ENCODE measurements around the gene ARID1B.
"Not testable (repeated sequence)": the region's sequence is repeated elsewhere in the genome, so short reads cannot be mapped to it uniquely, and the experiment has no call there.

Gene ARID1B

DNA sequence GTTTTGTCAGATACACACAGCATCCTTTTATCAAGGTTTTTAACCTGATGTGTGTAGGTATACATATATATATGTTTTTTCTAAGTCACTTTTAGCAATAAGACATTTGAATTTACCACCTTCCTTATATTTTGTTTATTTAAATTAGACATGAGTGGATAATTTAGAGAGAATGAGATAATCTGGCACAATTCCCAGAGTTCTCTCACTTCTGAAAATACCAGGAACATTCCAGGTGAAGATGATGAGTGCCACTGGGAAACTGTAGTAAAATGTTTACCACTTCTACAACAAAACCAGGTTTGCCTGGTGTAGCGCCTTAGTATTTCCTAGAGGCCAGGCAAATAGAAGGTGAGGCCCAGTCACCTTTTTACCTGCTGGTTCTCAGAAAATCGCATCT lies 356.7 kb downstream of the ARID1B start:
- DNase-seq (no peak), ATAC-seq (no peak)

DNA sequence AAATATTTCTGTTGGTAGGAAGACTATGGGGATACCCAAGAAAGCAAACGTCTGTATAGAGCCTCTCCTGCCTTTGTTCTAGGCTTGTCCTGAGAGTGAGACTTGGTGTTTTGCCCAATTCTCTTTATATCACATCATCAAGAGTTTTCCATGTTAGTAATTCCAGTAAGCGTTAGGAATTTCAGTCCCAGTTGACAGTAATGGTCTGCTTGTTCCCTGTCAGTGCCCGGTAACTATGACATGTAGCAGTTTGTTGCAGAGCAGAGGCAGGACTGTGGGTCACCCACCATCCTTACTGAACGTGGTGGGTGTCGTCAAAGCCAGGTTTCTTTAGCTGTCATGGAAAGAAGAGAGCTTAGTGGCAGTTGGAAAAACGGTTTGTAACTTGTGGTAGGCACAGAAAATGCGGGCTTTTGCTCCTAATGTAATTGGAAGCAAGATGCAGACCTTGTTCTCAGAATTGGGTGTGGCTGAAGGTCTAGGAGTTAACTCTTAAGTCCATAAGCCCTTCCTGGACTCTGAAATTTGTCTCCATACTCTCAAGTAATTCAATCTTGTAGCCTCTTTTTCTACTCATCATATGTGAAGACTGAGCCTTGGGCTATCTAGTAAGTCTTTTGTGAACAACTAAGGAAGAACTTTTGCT lies 357.3 kb downstream of the ARID1B start:
- ATAC-seq (no peak), DNase-seq (no peak)

DNA sequence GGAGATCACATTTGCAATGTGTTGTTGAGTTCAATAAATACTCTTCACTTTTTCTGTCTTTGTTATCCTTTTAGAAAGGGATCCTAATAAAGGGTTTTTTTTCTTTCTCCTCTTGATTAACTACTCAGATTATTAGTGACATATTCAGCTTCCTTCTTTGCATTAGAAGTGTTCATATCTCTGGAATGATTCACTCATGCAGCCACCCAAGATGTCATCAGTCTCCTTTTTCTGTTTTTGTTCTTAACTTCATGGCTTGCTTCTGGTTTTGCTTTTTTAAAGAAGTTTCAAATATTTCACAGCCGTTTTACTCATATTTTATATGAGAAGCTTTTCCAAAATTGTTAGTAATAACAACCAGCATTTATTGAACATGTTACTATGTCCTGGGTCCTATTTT lies 358.5 kb downstream of the ARID1B start:
- DNase-seq (no peak), ATAC-seq (no peak)

DNA sequence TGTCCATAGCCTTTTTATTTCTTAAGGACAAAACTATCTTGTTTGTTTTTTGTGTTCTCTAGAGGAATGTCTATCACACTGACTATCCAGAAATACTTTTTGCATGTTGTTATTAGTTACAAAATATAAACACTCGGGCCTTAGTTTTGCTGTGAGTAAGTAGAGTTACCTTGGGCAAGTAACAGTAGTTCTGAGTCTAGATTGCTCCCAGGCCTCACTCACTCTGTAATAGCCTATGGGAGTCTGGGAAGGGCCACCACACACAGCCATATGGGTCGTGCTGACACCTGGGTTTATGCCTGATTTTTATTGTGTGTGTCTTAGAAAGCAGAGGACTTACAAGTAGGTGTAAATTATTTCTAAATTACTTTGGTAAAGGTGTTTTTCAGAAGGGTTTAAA lies 360.3 kb downstream of the ARID1B start:
- DNase-seq (no peak), ATAC-seq (no peak)

DNA sequence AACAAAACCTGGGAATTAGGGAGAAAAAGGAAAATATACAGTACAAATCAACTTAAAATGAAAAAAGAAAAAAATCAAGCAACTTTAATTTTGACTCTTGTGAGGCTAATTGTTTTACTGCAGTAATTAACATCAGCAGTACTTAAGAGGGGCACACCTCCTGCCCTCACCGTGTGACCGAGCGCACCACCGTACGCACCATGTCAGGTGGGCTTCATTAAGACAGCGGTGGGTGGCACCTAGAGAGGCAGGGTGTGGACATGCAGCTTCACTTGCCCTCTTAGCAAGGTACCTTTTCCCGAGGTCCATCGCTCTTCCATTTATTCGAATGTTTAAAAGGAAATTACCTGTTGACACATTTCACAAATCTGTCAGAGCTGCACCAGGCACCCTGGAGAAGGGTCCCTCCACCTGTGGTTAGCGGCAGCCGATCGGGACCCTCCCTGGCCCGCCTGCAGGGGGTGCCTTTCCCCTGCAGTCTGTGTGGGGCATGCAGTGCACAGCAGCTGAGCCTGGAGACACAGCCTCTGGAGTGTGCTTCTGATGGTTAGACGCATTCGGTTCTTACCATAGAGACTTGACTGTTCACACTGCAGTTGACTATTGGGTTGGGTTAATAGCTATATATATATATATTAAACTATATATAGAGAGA lies 362.0 kb downstream of the ARID1B start:
- DNase-seq (no peak), ATAC-seq (no peak)

DNA sequence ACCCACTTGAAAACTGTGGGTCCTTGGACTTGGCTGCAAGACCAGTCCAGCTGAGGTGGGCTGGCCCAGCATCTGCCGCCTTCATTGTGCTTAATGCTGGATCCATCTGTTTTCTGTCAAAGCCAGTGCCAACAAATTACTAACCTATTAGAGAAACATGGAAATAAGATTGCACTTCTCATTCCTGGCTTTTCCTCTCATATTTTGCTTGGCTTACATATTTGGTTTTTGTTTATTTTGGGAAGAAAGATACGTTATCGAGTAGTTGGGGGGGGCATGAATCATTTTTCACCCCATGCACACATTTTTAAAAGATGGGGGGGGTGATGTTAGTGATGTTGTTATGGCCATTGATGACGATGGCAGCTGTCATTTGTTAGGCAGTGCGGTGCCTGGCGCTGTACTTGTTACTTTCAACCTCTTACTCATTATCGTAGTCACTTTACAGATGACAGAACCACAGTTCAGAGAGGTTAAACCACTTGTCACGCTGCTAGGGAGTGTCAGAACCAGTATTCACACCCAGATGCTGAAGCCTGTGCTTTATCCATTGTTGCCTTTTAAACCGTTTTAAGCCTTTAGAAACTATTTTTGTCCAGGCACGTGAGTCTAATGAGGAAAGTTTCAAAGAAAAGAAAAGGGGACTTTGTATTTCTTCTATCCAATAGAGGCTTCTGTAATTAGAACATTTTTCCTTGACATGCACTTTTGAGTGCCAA lies 366.2 kb downstream of the ARID1B start:
- DNase-seq: peak; percentile 21
- peak; percentile 89 for ATAC-seq

DNA sequence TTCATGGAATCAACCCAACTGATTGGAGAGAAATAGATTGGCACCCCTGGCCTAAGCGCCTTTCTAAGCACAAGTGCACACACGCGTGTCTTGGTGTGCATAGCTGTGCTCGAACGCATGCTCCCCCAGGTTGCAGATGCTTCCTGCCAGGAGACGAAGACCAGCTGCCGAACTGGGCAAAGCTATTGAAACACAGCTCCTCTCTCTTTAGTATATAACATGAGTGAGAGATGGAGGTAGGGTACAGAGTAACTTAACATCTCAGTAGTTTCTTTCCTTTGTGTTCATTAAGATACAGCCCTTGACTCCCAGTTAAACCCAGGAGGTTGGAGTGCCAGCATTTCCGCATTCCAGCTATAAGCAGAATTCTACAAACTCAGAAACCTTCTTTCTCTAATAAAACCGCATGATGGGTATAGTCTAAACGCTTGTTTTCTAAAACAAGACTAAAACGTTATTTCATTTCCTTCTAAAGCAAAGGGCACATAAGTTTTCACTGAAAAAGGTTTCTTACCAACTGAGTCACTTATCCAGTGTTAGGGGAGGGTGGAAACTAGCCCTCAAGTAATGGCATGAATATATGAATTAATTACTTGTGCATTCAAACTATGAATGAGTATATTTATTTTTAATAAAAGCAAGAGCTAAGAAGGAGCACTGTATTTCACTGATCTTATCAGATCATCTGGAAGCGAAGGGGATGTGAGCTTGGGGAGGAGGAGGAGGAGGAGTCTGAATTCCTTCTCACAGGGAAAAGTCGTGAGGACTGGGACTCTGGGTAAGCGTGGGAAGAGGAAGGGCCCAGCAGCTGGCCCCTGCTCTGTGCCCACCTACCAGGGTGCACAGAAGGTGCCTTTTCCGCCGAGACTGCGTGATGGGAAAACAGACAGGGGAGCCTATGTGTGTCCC lies 367.0 kb downstream of the ARID1B start:
- ATAC-seq (no peak), DNase-seq (no peak)

DNA sequence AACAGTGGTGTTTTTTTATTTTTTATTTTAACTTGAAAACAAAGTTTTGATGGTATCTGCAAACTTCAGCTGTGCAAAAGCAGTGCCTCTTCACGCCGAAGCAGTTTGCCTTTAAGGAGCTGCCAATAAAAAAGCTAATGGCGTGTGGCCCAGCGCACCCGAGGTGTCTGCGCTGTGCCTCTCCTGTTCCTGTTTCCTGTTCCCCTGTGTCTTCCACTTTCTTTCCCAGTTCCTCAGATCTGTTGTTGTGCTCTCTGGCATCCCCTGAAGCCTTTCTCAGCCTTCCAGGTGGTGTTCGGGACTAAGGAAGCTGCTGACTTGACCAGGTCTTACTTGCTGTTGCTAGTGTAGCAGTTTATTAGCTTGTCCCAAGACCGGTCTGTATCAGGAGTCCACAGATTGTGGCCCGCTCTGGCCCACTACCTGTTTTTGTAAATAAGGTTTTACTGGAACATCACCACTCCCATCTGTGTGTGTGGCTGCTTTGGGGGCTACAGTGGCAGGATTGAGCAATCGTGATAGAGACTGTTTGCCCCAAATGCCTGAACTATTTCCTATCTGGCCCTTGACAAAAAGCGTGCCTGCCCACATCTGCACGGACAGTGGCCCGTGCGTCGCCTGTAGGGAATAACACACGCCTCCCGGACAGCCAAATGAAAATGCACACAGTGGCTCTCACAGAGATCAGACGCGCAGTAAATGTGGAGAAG lies 367.8 kb downstream of the ARID1B start:
- DNase-seq: no peak
- no peak for ATAC-seq

DNA sequence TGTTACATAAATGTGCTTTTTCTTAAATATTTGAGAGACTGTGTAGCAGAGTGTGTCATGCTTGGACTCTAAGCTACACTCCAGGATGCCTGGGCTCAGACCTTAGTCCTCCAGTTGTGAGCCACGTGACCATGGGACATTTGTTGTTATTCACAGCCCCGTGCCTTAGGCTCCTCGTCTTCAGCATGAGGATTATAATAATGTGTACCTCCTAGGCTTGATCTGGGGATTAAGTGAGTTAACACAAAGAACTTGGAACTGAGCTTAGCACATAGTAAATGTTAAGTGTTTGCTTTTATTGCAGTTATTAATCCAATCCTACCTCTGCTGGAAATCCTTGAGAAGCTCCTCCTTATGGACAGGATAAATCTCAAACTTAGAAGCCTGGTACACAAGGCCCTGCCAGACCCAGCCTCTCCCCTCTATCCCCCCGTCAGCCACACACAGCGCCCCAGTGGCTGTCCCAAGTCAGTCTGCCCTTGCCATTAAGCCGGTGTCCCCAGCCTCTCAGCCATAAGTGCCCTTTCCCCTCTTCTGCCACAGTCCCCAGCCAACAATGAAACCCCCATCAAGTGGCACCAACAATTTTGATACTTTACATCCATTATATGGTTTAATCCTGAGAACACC lies 368.6 kb downstream of the ARID1B start:
- ATAC-seq (no peak), DNase-seq (no peak)

DNA sequence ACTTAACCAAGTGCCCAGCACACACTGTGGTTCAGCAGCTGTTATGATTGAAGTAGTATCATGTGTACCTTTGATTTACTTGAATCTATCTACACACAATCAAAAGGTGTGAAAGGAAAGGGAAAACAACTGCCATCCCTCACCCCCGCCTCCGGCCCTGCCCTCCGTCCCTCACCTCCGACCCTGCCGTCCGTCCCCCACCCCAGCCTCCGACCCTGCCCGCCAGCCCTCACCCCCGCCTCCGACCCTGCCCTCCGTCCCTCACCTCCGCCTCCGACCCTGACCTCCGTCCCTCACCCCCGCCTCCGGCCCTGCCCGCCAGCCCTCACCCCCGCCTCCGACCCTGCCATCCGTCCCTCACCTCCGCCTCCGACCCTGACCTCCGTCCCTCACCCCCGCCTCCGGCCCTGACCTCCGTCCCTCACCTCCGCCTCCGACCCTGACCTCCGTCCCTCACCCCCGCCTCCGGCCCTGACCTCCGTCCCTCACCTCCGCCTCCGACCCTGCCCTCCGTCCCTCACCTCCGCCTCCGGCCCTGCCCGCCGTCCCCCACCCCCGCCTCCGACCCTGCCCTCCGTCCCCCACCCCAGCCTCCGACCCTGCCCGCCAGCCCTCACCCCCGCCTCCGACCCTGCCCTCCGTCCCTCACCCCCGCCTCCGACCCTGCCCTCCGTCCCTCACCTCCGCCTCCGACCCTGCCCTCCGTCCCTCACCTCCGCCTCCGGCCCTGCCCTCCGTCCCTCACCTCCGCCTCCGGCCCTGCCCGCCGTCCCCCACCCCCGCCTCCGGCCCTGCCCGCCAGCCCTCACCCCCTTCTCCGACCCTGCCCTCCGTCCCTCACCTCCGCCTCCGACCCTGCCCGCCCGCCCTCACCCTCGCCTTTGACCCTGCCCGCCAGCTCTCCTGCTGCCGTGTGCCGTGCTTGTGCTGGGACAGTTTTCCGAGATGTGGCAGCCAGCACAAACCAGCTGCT lies 370.2 kb downstream of the ARID1B start:
- ATAC-seq, DNase-seq: not testable (repeated sequence)

DNA sequence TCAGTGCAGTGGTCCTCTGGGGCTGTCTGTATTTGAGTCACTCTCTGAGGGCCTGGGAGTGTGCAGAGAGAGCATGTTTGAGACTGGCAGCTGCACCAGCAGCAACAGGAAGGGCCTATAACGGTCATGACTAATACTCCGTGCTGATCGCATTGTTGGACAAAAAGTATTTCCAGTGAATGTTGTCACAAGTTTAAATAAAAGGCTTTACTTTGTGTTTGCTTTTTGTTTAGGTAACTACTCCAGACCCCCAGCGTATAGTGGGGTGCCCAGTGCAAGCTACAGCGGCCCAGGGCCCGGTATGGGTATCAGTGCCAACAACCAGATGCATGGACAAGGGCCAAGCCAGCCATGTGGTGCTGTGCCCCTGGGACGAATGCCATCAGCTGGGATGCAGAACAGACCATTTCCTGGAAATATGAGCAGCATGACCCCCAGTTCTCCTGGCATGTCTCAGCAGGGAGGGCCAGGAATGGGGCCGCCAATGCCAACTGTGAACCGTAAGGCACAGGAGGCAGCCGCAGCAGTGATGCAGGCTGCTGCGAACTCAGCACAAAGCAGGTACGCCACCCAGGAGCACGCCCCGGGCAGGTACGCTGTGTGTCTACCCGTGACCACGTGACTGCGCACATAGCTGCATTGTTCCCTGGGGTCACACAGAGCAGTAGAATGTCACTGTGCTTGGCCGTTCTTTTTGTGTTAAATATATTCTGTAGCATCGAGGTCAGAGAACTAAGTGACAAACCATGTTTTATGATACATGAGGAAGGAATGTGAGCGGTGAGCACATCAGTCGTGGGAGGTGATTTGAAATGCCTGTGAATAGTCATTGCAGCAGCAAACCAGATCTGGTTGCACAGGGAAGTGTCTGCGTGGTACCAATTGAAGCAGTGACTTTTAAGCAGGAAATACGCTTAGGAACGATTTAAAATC lies 371.5 kb downstream of the ARID1B start:
- ATAC-seq: no peak
- no peak for DNase-seq

DNA sequence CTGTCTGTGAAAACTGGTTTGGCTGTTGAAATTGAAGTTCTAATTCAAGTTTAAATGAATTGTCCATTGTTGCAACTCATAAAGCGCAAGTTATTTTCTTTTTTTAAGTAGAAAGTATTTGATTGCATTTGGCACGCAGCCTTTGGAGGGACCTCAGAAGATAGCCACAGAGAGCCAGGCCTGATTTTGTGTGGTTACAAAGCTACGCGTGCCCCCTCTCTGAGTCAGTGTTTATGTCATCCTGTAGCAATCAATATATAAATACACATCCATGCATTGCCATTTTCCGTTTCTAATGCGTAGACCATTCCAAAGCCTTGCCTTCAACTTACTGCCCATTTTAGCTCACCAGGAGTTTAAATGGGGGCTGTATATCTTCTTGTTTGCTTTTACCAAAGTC lies 372.9 kb downstream of the ARID1B start:
- ATAC-seq: no peak

DNA sequence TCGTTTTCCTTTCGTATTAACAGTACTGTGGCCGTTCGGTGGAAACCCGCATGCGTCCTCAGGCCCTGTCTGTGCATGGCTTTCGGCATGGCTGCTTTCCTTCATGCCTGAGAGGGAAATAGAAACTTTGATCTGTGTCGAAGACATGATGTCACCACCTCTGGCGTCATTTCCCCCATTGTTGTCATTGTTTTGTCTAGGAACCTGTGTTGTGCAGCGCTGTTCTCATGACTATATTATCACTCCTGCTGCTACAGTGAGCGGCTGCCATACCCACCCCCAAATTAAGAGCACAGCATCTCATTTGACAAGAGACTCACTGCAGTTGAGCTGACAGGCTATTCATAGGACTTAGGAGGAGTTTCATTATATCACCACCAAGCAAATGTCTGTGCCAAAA lies 373.9 kb downstream of the ARID1B start:
- ATAC-seq (no peak), DNase-seq (no peak)

More for the DNA sequence above, 372.9 kb downstream of the ARID1B start:
- no peak for DNase-seq

DNA sequence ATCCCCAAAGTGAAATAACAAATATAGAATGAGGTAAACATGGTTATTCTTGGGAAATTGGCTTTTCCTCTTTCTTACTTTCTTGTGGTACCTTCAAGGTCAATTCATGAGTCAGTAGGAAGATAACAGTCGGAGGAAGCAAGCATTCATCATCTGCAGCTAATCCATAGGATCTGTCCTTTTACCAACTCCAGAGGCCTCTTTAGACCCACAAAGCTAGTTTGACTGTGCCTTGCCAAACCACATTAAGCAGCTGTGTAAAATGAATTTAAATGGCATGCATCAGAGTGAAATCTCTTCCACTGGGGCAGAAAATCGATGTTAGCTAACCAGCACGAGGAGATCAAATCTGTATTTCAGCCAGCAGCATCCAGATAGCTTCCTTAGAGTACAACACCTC lies 374.8 kb downstream of the ARID1B start:
- no peak for DNase-seq
- no peak for ATAC-seq

DNA sequence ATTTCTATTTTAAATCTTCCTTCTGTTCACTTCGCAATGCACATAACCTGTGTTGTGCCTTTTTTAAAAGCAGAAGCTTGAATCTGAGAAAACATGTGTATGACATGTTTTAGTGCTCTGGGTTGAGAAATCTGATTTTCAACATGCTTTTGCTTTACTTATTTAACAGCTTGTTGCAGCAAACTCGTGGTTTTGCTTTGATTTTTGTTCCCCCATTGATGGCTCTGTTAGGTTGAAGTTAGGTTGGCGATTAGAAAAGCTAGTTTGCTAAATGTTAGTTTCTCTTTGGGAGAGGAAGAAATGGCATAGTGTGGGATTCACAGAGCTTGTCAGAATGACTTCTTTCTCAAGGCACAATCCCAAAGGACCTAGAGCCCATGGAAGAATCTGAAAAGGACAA lies 375.4 kb downstream of the ARID1B start:
- DNase-seq (no peak), ATAC-seq (no peak)

DNA sequence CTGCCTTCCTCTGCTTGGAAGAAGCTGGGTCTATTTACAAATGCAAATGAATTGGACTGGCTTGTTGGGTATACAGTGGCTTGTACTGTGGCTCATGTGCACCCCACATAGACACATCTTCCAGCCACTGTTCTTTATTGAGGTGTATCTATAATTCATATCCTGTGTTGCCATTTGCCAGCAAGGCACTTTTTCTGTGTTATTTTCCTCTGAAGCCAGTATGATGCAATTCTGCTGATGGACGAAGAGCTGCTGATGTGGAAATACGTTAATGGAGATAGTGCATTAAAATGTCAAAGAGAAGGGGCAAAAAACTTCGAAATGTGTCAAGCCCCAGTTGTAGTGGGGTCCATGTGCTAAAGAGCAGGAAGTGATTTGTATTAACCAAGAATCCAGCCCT lies 378.6 kb downstream of the ARID1B start:
- ATAC-seq: no peak

DNA sequence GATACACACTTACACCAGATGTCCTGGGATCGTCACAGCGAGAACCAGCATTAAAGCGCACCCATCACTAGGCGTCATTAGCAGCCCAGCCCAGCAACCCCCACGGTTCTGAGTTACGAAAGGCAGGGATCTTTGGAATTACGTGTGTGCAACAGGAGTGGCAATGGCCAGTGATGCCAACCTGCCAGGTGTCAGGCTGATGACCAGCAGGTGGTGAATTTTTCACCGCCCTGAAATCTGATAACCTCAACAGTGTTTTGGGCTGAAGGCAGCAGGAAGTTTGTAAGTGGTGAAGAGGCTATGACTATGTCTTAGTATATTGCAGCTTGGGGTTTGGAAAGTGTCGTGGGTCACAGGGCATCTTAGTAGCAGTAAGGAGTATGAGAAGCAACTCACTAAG lies 380.1 kb downstream of the ARID1B start:
- no peak for ATAC-seq
- no peak for DNase-seq

More for the DNA sequence above, 378.6 kb downstream of the ARID1B start:
- no peak for DNase-seq

DNA sequence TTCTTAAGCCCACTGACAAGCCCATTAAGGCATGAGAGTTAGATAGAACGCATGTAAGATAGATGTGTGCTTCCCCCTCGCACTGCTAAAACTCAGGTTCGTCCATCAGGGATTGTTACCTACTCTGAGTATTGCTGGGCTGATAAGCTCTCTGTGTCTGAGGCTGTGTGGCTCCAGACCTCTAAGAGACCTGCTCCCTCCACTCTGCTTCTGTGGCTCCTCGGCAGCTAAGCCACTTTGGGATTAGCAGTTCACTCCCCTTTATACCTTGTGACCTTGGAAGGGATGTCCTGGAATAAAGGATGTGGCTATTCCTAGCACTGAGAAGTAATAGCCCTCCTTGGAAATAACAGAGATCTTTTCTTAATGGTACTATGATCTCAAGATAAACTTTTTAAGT lies 381.3 kb downstream of the ARID1B start:
- ATAC-seq: no peak
- DNase-seq: no peak

DNA sequence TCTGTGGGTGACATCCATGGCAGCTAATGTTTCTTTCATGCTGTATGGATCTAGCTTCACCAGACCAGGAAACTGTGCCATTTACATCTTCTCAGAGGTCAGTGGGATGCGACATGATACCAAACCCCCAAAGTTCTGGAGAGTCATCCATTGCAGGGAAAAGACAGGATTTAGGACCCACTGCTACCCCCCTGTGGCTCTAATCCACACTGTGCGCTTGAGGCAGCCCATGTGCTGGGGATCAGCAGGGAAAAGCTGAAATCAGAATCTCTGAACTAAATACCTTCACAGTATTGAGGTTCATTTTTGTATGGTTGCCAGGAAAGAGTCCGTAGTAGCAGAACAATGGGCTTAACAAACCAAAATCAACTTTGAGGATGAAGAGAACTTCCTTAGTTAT lies 381.7 kb downstream of the ARID1B start:
- DNase-seq (no peak), ATAC-seq (no peak)
